Right renal pelvis (tissue), 4 donors: ENCODE results near the gene ATP5ME. TPM values are rescaled to one million over a fixed set of nuclear protein-coding genes. Genes with fewer than 3 reads are reported as not detected.
"Not testable (repeated sequence)": the region's sequence is repeated elsewhere in the genome, so short reads cannot be mapped to it uniquely, and the experiment has no call there.

ENCODE experiments used
- DNase-seq, 4 donors: peaks; one replicate each; pipeline ENCODE4 v3.0.0-alpha.2; 2013; ENCODE audit warnings: low read depth in 4 of 4, low spot score in 3 of 4, missing footprints in 1 of 4
- polyA plus RNA-seq, 4 donors: library from polyadenylated mRNA; unstranded; fragments of 120-200 nt; gene quantifications; one replicate each; pipeline ENCODE4 v1.2.1, GENCODE V29; 2013; ENCODE audit not compliant: insufficient read length in 4 of 4

The ATP5ME gene
- polyA plus RNA-seq, 4 donors: 248 to 285 (median 271) TPM

DNA sequence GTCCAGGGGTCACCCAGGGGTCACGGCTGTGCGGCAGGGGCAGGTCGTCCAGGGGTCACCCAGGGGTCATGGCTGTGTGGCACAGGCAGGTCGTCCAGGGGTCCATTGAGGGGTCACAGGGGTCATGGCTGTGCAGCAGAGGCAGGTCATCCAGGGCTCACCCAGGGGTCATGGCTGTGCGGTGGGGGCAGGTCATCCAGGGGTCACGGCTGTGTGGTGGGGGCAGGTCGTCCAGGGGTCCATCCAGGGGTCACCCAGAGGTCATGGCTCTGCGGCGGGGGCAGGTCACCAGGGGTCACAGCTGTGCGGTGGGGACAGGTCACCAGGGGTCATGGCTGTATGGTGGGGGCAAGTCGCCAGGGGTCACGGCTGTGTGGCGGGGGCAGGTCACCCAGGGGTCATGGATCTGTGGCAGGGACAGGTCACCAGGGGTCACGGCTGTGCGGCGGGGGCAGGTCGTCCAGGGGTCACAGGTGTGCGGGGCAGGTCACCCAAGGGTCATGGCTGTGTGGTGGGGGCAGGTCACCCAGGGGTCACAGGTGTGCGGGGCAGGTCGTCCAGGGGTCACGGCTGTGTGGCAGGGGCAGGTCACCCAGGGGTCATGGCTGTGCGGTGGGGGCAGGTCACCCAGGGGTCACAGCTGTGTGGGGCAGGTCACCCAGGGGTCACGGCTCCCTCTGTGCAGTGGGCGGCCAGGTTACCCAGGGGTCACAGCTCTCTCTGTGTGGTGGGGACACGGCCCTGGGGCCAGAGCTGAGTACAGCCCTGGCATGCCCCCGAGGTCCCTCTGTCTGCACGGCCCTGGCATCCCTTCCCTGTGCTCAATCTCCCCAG, 16.0 kb downstream of the ATP5ME start:
- DNase-seq: no peak

DNA sequence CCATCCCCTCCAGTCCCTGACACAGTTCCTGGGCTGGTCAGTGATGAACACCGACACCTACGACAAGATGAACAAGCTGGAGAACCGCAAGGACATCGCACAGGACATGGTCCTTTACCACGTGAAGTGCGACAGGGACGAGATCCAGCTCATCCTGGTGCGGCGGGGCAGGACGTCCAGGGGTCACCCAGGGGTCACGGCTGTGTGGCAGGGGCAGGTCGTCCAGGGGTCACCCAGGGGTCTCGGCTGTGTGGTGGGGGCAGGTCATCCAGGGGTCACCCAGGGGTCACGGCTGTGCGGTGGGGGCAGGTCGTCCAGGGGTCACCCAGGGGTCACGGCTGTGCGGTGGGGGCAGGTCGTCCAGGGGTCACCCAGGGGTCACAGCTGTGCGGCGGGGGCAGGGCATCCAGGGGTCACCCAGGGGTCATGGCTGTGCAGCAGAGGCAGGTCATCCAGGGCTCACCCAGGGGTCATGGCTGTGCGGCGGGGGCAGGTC, 16.7 kb downstream of the ATP5ME start:
- DNase-seq: no peak

DNA sequence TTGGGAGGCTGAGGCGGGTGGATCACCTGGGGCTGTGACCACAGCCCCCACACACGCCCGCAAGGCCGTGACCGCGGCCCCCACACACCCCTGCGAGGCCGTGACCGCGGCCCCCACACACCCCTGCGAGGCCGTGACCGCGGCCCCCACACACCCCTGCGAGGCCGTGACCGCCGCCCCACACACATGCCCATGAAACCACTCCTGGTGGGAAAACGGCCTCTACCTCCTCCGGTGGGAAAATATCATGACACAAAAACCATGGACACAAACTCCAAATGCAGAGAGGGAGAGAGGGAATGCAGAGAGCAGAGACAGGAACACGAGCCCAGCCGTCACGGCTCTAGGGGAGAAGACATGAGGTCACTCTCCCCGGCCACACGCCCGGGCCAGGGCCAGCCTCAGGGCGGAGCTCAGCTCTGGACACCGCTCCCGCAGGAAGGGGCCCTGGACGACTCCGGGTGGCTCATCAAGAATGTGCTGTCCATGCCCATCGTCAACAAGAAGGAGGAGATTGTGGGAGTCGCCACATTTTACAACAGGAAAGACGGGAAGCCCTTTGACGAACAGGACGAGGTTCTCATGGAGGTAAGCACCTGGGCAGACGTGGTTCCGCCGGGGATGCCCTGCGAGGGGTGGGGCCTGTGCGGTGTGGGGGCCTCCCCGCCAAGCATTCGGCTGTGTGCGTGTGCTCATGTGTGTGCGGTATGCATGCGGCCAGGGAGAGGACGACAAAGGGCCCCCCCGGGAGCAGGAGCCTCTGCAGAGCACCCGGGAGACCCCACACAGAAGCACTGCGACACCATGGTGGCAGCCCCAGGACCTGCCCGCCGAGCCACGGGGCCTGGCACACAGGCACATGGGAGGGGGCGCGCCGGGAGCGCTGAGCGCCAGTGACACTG, 17.4 kb downstream of the ATP5ME start:
- DNase-seq: no peak

DNA sequence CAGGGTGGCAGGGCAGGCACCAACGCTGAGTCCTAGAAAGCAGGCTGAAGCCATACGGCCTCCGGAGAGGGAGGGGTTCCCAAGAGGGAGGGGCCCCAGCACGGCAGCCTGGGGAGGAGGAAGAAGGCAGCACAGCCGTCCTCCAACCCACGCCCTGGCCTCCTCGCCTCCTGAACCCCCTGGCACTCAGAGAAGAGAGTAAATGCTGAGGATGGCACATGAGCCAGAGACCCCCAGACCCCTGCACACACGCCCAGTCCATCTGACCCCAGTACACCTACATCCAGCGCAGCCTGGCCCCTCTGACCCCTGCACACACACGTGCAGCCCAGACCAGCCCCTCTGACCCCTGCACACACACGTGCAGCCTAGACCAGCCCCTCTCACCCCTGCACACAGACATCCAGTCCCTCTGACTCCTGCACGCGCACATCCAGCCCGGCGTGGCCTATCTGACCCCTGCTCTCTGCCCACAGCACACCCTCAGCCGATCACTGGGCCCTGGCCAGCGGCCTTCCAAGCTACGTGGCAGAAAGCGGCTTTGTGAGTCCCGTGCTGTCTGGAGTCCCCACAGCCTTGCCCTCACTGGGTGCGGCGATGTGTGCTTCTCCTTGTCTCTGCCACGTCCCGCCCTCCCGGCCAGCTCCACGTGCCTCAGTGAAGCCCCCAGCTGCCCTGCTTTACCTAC, 18.5 kb downstream of the ATP5ME start:
- no peak for DNase-seq

DNA sequence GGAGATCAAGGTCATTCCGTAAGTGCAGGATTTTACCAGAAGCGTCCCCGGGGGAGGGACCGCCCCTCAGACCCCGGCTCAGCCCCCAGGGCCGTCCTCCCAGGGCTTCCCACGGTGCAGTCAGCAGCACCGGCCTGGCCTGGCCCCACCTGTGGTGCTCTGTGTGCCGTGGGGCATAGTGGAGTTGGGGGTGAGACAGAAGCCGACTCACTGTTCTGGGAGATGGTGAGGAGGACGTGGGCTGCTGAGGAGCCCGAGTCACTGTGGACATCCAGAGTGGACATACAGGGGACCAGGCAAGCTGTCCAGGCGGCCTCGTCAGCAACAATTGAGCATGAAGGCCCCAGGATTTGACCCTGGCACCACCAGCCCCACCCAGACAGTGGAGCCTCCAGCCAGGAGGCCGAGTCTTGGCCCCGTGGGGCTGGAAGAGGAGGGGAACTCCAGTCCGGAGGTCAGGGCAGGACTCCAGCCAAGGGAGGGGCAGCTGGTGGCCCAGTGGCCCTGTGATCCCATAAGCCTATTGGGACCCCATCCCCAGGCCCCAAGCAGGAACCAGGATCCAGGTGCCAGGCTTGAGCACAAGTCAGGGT, 19.1 kb downstream of the ATP5ME start:
- no peak for DNase-seq

DNA sequence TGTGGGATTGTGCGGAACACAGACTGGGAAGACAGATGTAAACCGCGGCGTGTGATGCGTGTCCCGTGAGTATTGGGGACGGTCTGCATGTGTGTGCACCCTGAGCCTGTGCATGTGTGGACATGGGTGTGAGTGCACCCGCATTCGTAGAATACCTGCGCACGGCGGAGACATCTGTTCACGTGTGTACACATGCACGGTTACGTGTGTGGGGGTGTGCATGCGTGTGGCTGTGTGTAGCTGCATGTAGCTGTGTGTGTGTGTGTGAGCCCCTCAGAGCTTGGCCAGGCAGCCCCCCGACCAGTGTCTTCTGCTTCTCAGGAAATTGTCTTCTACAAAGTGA, 19.6 kb downstream of the ATP5ME start:
- no peak for DNase-seq

DNA sequence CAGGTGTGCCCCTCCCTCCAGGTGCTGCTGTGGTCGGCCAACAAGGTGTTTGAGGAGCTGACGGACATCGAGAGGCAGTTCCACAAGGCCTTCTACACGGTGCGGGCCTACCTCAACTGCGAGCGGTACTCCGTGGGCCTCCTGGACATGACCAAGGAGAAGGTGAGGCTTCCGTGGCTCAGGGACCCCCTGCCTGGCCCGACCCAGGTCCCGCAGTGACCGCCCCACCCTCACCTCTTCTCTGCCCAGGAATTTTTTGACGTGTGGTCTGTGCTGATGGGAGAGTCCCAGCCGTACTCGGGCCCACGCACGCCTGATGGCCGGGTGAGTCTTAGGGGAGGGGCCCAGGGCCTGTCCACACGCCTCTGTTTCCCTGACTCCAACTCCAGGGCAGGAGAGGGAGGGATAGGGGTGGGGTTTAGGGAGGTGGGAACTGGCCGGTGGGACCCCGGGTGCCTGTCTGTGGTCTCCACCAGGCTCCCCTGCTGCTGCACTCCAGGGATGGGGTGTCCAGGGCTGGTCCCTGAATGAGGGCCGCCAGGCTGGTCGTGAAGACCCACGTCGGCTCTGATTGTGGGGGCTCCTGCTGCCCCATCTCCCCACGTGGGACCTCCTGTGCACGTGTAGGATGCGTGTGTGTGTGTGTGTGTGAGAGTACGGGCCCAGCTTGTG, 20.1 kb downstream of the ATP5ME start:
- no peak for DNase-seq

DNA sequence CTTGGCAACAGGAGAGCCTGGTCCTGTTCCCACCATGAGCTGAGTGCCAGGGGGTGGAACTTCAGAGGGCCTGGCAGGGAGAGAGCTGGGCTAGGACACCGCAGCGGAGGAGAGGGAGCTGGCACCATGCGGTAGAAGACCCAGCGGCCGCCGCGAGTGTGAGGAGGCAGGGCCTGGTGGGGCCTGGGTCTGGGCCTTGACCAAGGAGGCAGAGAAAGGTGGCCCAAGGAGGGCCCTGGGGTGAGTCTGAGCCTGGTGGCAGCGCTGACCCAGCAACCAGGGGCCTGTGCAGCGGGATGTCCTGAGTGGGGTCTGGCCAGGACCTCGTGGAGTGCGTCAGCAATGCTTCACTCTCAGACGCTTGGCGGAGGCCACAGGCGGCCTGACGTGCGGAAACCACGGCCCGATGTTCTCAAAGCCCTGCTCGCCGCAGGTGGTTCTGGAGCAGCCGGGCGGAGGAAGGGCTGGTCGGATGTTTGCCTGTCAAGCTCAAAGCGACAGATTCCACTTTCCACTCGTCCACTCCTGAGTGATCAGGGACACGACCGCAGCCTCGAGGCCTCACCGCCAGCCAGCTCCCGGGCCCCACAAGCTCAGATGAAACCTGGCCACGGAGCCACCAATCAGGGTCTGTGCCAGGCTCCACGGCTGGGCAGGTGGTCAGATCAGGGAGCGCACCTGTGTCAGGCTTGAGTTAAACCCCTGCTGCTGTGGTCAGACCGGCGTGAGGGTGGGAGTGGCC, 20.8 kb downstream of the ATP5ME start:
- DNase-seq: no peak

DNA sequence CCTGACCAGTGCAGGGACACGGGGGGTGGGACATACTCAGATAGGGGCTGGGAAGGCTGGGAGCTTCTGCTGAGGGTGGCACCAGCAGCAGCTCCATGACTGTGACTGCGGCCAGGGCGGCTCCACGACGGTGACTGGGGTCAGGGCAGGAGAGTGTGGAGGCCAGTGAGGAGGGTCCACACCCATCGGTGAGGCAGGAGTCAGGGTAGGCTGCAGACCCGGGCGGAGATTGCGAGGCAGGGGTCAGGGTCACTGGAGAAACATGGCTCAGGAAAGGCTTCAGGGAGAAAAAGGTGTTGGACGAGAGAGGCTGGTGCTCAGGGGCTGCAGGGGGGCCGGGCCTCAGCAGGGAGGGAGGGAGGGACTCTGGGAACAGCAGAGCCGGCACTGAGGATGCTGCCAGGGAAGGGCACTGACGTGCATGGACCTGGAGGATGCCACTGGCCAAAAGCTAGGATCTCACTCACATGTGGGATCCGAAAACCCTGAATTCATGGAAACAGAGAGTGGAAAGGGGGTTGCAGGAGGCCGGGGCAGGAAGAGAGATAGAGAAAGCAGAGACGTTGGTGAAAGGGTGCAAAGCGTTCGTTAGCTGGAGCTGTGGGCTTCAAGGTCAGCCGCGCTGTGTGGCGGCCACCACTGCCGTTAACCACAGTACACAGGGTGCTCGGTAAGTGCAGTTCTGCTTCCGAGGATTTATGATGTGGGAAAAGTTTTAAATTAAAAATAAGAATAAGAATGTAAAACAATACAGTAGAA, 22.0 kb downstream of the ATP5ME start:
- DNase-seq: no peak

DNA sequence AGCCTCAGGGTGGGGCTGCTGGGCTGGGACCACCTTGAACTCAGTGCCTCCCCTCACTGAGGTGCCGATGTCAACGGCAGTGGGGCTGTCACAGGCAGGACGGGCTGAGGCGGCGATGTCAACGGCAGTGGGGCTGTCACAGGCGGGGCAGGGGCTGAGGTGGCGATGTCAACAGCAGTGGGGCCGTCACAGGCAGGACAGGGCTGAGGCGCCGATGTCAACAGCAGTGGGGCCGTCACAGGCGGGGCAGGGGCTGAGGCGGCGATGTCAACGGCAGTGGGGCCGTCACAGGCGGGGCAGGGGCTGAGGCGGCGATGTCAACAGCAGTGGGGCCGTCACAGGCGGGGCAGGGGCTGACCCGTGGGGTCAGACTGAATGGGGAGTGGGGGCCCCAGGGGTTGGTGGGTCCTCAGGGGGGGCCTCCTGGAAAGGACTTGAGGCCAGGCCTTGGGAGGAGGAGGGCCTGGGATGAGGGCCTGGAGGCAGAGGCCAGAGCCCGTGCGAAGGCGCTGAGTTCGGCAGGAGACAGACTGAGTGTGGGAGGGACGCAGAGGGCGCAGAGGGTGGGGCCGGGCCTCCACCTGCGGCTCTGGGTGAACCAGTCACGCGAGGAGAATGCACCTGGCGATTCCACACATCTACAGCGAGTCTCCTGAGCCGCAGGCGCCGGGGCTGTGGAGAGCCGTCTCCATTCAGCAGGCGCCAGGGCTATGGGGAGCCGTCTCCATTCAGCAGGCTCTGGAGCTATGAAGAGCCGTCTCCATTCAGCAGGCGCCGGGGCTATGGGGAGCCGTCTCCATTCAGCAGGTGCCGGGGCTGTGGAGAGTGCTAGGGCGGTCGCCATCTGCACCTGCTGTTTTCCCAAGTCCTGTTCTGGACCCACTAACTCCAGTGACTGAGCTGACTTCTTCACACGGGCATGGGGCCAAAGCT, 22.9 kb downstream of the ATP5ME start:
- no peak for DNase-seq

DNA sequence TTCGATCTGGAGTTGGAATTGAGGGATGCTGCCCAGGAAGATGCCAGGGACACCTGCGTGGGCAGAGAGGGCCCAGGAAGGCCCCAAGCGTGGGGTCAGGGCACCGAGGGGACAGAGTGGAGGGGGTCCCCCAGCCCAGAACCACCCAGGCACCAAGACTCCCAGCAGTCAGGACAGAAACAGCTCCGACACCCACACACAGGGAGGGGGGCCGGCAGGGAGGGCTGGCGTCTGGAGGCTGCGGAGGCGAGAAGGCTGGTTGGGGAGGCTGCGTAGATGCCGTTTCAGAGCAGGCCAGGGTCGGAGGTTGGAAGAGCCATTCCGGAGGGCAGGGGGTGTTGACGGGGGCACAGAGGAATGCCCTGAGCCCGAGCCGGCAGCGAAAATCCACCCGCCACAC, 23.6 kb downstream of the ATP5ME start:
- no peak for DNase-seq

DNA sequence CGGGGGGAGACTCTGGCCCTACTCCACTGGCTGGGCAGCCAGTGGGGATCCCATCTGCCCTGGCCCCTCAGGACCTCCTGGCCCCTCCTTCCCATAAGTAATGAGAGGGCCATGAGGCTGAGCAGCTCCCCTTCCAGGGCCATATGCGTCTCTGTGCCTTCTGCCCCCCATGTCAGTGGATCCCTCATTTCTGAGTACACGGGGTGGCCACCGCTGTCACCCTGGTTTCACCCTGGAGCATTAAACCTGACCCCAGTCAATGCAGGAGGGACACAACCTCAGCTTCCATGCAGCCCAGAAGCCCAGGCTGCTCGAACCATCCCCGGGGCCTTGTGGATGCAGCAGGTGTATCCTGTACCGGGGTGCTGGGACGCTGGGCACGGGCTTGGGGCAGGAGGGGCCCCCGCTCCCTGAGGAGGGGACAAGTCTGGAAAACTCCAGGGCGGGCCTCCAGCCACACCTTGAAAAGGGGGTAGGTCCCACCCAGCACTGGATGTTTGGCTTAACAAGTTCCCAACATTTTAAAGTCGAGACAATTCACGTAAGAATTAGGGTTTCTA, 24.2 kb downstream of the ATP5ME start:
- DNase-seq: no peak

DNA sequence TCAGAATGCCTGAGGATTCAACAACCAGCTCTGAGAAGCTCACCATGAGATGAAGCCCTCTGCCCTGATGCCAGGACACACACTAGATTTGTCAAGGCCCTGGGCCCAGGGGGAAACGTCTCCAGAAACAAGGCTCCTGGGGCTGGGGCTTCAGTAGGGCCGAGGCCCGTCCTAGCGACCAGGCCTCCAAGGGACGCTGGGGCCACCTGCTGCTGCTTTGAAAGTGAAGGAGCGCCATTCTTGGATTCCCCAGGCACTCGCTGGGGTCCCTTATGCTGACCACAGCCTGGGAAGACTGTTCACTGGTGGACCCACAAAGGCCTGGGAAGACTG, 24.8 kb downstream of the ATP5ME start:
- DNase-seq: no peak

DNA sequence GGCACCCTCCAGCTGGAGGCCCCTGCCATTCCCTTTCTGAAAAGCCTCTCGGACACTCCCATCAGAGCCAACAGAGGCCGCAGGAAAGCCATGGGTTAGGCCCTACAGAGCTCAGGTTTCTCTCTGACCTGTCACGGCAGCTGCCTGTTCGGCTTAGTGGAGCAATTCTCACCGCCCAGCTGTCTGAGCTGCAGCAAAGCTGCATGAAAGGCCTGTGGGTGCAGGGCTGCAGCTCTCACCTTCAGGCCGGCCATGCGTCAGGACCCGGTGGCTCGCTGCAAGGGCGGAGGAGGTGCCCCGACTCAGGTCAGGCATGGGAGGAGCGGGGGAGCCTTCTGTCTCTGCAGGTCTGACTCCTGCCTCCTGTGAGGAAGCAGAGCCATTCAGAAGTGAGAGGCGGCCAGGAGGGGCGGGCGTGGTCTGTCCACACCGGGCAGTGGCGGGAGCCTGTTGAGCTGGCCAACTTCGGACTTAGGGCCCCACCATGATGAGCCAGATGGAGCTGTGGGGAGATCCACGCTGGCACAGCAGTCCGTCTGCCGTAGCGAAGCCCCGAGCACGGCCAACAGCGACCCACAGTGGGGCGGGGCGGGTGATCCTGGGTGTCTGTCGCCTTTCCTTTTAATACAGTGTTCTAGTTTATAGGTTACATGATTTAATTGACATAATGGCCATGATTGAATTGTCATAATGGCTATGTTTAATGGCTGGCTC, 25.3 kb downstream of the ATP5ME start:
- peak in 1 of 4 donors; percentile 44 for DNase-seq

DNA sequence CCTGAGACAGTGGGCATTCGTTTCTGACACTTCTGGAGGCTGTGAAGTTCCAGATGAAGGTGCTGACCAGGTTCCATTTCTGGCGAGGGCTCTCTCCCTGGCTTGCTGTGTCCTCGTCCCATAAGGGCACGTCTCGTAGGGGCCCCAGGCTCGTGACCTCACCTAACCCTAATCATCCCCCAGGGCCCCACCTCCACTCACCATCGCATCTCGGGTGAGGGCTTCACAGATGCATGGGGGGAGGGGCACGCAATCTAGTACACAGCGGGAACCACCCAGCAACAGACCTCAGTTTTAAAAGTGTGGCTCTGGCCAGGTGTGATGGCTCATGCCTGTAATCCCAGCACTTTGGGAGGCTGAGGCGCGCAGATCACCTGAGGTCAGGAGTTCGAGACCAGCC, 26.6 kb downstream of the ATP5ME start:
- no peak for DNase-seq

DNA sequence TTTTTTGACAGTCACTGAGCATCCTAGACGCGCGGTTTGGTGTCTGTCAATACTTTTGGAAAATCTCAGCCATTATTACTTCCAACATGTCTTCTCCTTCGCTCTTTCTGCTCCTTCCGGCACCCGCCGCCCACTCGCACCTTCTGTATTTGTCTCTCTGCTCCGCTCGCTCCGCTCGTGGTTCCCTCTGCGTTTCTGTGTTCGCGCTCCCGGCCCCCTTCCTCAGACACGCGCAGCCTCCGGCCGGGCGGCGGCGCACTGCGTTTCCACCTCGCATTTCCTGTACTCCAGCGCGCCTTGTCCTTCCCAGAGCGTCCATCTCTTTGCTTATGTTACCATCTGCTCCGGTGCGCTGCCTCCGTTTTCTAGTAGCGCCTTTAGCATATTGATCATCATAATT, 27.6 kb downstream of the ATP5ME start:
- DNase-seq: no peak

DNA sequence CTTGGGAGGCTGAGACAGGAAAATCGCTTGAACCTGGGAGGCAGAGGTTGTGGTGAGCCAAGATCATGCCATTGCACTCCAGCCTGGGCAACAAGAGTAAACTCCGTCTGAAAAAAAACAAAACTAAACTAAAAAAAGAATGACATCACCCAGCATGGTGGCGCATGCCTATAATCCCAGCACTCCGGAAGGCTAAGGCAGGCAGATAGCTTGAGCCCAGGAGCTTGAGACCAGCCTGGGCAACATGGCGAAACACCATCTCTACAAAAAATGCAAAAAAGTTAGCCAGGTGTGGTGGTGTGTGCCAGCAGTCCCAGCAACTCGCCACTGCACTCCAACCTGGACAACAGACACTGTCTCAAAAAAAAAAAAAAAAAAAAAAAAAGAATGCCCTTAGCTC, 31.7 kb downstream of the ATP5ME start:
- DNase-seq: not testable (repeated sequence)
